ENCODE results near the gene PODXL.

PODXL gene

GRCh38 chr7:131583430-131583829, 27.0 kb upstream of the PODXL start:
- Histone ChIP-seq H3K4me1 (ENCODE audit: control extremely low read depth in 1 of 4, control insufficient read depth in 4 of 4, insufficient read depth in 4 of 4, low read length in 3 of 4) (no peaks in the 10 kb centered on the region), H3K4me3 (ENCODE audit: control insufficient read depth in 1 of 7, extremely low read depth in 1 of 7, insufficient read depth in 4 of 7, low read depth in 2 of 7, low read length in 6 of 7) (no peak overlapping the region), H3K36me3 (ENCODE audit: control insufficient read depth in 4 of 4, insufficient read depth in 4 of 4, low read length in 3 of 4) (no peaks in the 10 kb centered on the region), H3K9me3 (ENCODE audit: control extremely low read depth in 1 of 5, control insufficient read depth in 4 of 5, insufficient read depth in 2 of 5, low read depth in 1 of 5, low read length in 4 of 5) (no peaks in the 10 kb centered on the region), H3K27me3 (replicated peaks in 2 of 5; ENCODE audit: control insufficient read depth in 4 of 5, insufficient read depth in 5 of 5, low read length in 4 of 5) (no peaks in the 10 kb centered on the region), H3K27ac (ENCODE audit: insufficient read depth in 1 of 2, low read depth in 1 of 2, low read length in 2 of 2, poor library complexity in 1 of 2, severe bottlenecking in 2 of 2) (no peak overlapping the region)
- ChIA-PET CTCF (no interaction called here), POLR2A (no interaction called here)
- WGBS (ENCODE audit: insufficient coverage) = 96% methylated on average over 7 of the region's 9 CpGs
- no peak for DNase-seq

GRCh38 chr7:131581241-131582051, 25.0 kb upstream of the PODXL start:
- Histone ChIP-seq H3K27me3 (replicated peaks in 2 of 5; ENCODE audit: control insufficient read depth in 4 of 5, insufficient read depth in 5 of 5, low read length in 4 of 5) (no peaks in the 10 kb centered on the region), H3K36me3 (ENCODE audit: control insufficient read depth in 4 of 4, insufficient read depth in 4 of 4, low read length in 3 of 4) (no peaks in the 10 kb centered on the region), H3K9me3 (ENCODE audit: control extremely low read depth in 1 of 5, control insufficient read depth in 4 of 5, insufficient read depth in 2 of 5, low read depth in 1 of 5, low read length in 4 of 5) (no peaks in the 10 kb centered on the region), H3K27ac (ENCODE audit: insufficient read depth in 1 of 2, low read depth in 1 of 2, low read length in 2 of 2, poor library complexity in 1 of 2, severe bottlenecking in 2 of 2) (no peak overlapping the region), H3K4me1 (ENCODE audit: control extremely low read depth in 1 of 4, control insufficient read depth in 4 of 4, insufficient read depth in 4 of 4, low read length in 3 of 4) (no peaks in the 10 kb centered on the region), H3K4me3 (ENCODE audit: control insufficient read depth in 1 of 7, extremely low read depth in 1 of 7, insufficient read depth in 4 of 7, low read depth in 2 of 7, low read length in 6 of 7) (no peak overlapping the region)
- WGBS (ENCODE audit: insufficient coverage) = 75% methylated on average over 10 of the region's 16 CpGs
- no peak for DNase-seq
- ChIA-PET POLR2A (no interaction called here), CTCF (no interaction called here)

GRCh38 chr7:131578602-131579001, 22.2 kb upstream of the PODXL start:
- POLR2A ChIA-PET = no interaction called here
- H3K27ac ChIP-seq (ENCODE audit: insufficient read depth in 1 of 2, low read depth in 1 of 2, low read length in 2 of 2, poor library complexity in 1 of 2, severe bottlenecking in 2 of 2) = no peak overlapping the region
- 71% methylated on average over 2 of the region's 3 CpGs for WGBS (ENCODE audit: insufficient coverage)
- DNase-seq = no peak
- H3K4me1 ChIP-seq (ENCODE audit: control extremely low read depth in 1 of 4, control insufficient read depth in 4 of 4, insufficient read depth in 4 of 4, low read length in 3 of 4) = no peaks in the 10 kb centered on the region
- CTCF ChIA-PET = no interaction called here
- no peak overlapping the region for H3K4me3 ChIP-seq (ENCODE audit: control insufficient read depth in 1 of 7, extremely low read depth in 1 of 7, insufficient read depth in 4 of 7, low read depth in 2 of 7, low read length in 6 of 7)
- H3K27me3 ChIP-seq (replicated peaks in 2 of 5; ENCODE audit: control insufficient read depth in 4 of 5, insufficient read depth in 5 of 5, low read length in 4 of 5) = no peaks in the 10 kb centered on the region
- no peaks in the 10 kb centered on the region for H3K9me3 ChIP-seq (ENCODE audit: control extremely low read depth in 1 of 5, control insufficient read depth in 4 of 5, insufficient read depth in 2 of 5, low read depth in 1 of 5, low read length in 4 of 5)
- H3K36me3 ChIP-seq (ENCODE audit: control insufficient read depth in 4 of 4, insufficient read depth in 4 of 4, low read length in 3 of 4) = no peaks in the 10 kb centered on the region

- ChIA-PET CTCF (no interaction called here), POLR2A (no interaction called here)
- Histone ChIP-seq H3K36me3 (ENCODE audit: control insufficient read depth in 4 of 4, insufficient read depth in 4 of 4, low read length in 3 of 4) (no peaks in the 10 kb centered on the region), H3K9me3 (ENCODE audit: control extremely low read depth in 1 of 5, control insufficient read depth in 4 of 5, insufficient read depth in 2 of 5, low read depth in 1 of 5, low read length in 4 of 5) (no peaks in the 10 kb centered on the region), H3K27me3 (replicated peaks in 2 of 5; ENCODE audit: control insufficient read depth in 4 of 5, insufficient read depth in 5 of 5, low read length in 4 of 5) (no peaks in the 10 kb centered on the region), H3K4me1 (ENCODE audit: control extremely low read depth in 1 of 4, control insufficient read depth in 4 of 4, insufficient read depth in 4 of 4, low read length in 3 of 4) (no peaks in the 10 kb centered on the region), H3K27ac (ENCODE audit: insufficient read depth in 1 of 2, low read depth in 1 of 2, low read length in 2 of 2, poor library complexity in 1 of 2, severe bottlenecking in 2 of 2) (no peak overlapping the region), H3K4me3 (ENCODE audit: control insufficient read depth in 1 of 7, extremely low read depth in 1 of 7, insufficient read depth in 4 of 7, low read depth in 2 of 7, low read length in 6 of 7) (no peak overlapping the region)
- no peak for DNase-seq
- WGBS (ENCODE audit: insufficient coverage) = 95% methylated on average over 6 of the region's 6 CpGs
These were observed 18.3 kb upstream of the PODXL start for GRCh38 chr7:131574741-131575140.

- no peak for DNase-seq
- POLR2A ChIA-PET = no interaction called here
These were observed 14.0 kb upstream of the PODXL start for GRCh38 chr7:131570401-131570800.

GRCh38 chr7:131568970-131569369, 12.5 kb upstream of the PODXL start:
- H3K4me3 ChIP-seq (ENCODE audit: control insufficient read depth in 1 of 7, extremely low read depth in 1 of 7, insufficient read depth in 4 of 7, low read depth in 2 of 7, low read length in 6 of 7) = no peak overlapping the region
- ChIA-PET CTCF (no interaction called here), POLR2A (no interaction called here)
- H3K9me3 ChIP-seq (ENCODE audit: control extremely low read depth in 1 of 5, control insufficient read depth in 4 of 5, insufficient read depth in 2 of 5, low read depth in 1 of 5, low read length in 4 of 5) = no peaks in the 10 kb centered on the region
- WGBS (ENCODE audit: insufficient coverage) = 88% methylated on average over 10 of the region's 10 CpGs
- H3K27me3 ChIP-seq (replicated peaks in 2 of 5; ENCODE audit: control insufficient read depth in 4 of 5, insufficient read depth in 5 of 5, low read length in 4 of 5) = peaks cover 0 to 9% (median 0%) of the 10 kb centered on the region in 5 experiments
- no peaks in the 10 kb centered on the region for H3K36me3 ChIP-seq (ENCODE audit: control insufficient read depth in 4 of 4, insufficient read depth in 4 of 4, low read length in 3 of 4)
- no peaks in the 10 kb centered on the region for H3K4me1 ChIP-seq (ENCODE audit: control extremely low read depth in 1 of 4, control insufficient read depth in 4 of 4, insufficient read depth in 4 of 4, low read length in 3 of 4)
- DNase-seq = no peak
- H3K27ac ChIP-seq (ENCODE audit: insufficient read depth in 1 of 2, low read depth in 1 of 2, low read length in 2 of 2, poor library complexity in 1 of 2, severe bottlenecking in 2 of 2) = no peak overlapping the region

More at GRCh38 chr7:131570401-131570800, 14.0 kb upstream of the PODXL start:
- Histone ChIP-seq H3K9me3 (ENCODE audit: control extremely low read depth in 1 of 5, control insufficient read depth in 4 of 5, insufficient read depth in 2 of 5, low read depth in 1 of 5, low read length in 4 of 5) (no peaks in the 10 kb centered on the region), H3K4me3 (ENCODE audit: control insufficient read depth in 1 of 7, extremely low read depth in 1 of 7, insufficient read depth in 4 of 7, low read depth in 2 of 7, low read length in 6 of 7) (no peak overlapping the region), H3K27me3 (replicated peaks in 2 of 5; ENCODE audit: control insufficient read depth in 4 of 5, insufficient read depth in 5 of 5, low read length in 4 of 5) (peaks cover 0 to 9% (median 0%) of the 10 kb centered on the region in 5 experiments), H3K27ac (ENCODE audit: insufficient read depth in 1 of 2, low read depth in 1 of 2, low read length in 2 of 2, poor library complexity in 1 of 2, severe bottlenecking in 2 of 2) (no peak overlapping the region), H3K36me3 (ENCODE audit: control insufficient read depth in 4 of 4, insufficient read depth in 4 of 4, low read length in 3 of 4) (no peaks in the 10 kb centered on the region), H3K4me1 (ENCODE audit: control extremely low read depth in 1 of 4, control insufficient read depth in 4 of 4, insufficient read depth in 4 of 4, low read length in 3 of 4) (no peaks in the 10 kb centered on the region)
- WGBS (ENCODE audit: insufficient coverage) = 93% methylated on average over 5 of the region's 5 CpGs
- CTCF ChIA-PET = no interaction called here

- no peak overlapping the region for H3K27ac ChIP-seq (ENCODE audit: insufficient read depth in 1 of 2, low read depth in 1 of 2, low read length in 2 of 2, poor library complexity in 1 of 2, severe bottlenecking in 2 of 2)
- DNase-seq = no peak
- ChIA-PET POLR2A (no interaction called here), CTCF (interaction anchor here (1.1 kb wide), 1 partner anchor 17 kb away, joined by 3 read pairs; no protein-coding TSS in a partner anchor)
- no peaks in the 10 kb centered on the region for H3K36me3 ChIP-seq (ENCODE audit: control insufficient read depth in 4 of 4, insufficient read depth in 4 of 4, low read length in 3 of 4)
- no peak overlapping the region for H3K4me3 ChIP-seq (ENCODE audit: control insufficient read depth in 1 of 7, extremely low read depth in 1 of 7, insufficient read depth in 4 of 7, low read depth in 2 of 7, low read length in 6 of 7)
- 100% methylated on average over 2 of the region's 6 CpGs for WGBS (ENCODE audit: insufficient coverage)
- peaks cover 0 to 9% (median 0%) of the 10 kb centered on the region in 5 experiments for H3K27me3 ChIP-seq (replicated peaks in 2 of 5; ENCODE audit: control insufficient read depth in 4 of 5, insufficient read depth in 5 of 5, low read length in 4 of 5)
- no peaks in the 10 kb centered on the region for H3K4me1 ChIP-seq (ENCODE audit: control extremely low read depth in 1 of 4, control insufficient read depth in 4 of 4, insufficient read depth in 4 of 4, low read length in 3 of 4)
- H3K9me3 ChIP-seq (ENCODE audit: control extremely low read depth in 1 of 5, control insufficient read depth in 4 of 5, insufficient read depth in 2 of 5, low read depth in 1 of 5, low read length in 4 of 5) = no peaks in the 10 kb centered on the region
These were observed 12.1 kb upstream of the PODXL start for GRCh38 chr7:131568510-131568909.

Data from common myeloid progenitor, CD34-positive (primary cell).